ENCODE results near the gene SNW1.

Gene SNW1

GRCh38 chr14:77673193-77673592 lies 87.8 kb downstream of the SNW1 start:
- Histone ChIP-seq H3K27ac (no peak overlapping the region), H3K27me3 (replicated peaks) (no peaks in the 10 kb centered on the region), H3K4me3 (ENCODE audit: low read depth, low read length) (no peak overlapping the region), H3K36me3 (replicated peaks) (peaks cover 12% of the 10 kb centered on the region)
- DNase-seq = no peak
- no peak for TF ChIP-seq CTCF (IDR thresholded peaks at IDR 0.05; ENCODE audit: low read depth, low read length, missing control alignments)
- in situ Hi-C loops (cut with HindIII; ENCODE audit: low pct_ligation_motif_present, low sequenced_read_pairs) = no loop called here
